Measurements from ENCODE around the gene CTSA. TPM values are rescaled to one million over a fixed set of nuclear protein-coding genes. Genes with fewer than 3 reads are reported as not detected.
A peak's percentile ranks its signal among the peaks of the same experiment; 100 is the strongest.

Gene CTSA
- total and polyA plus RNA-seq, 2 of the 4 experiments (the other 2 are of a cell fraction) = 19.0 to 312 TPM

DNA sequence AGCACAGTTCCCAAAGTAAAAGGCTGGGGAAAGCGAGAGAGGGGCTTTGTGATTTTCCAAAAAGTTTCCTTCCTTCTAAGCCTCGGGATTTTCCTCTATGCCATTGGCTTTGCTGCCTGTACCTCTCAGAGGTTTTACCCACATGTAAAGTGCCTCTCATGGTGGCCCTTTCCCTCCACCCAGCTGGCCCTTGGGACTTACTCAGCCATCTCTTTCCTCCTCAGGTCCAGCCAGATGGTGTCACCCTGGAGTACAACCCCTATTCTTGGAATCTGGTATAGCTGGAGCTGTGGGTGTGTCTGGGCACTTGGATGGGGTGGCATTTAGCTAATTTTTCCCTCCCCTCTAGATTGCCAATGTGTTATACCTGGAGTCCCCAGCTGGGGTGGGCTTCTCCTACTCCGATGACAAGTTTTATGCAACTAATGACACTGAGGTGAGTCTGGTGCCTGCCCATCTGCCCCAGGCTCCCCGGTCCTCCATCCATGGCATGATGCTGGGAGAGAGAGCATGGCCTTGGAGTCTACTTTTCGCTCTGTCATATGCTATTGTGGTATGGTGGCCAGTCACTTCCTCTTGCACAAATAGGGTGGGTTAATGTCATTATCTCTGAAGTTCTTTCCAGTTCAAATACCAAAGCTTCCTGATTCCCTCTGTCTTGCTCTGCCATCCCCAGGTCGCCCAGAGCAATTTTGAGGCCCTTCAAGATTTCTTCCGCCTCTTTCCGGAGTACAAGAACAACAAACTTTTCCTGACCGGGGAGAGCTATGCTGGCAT lies 1.1 kb downstream of the CTSA start (continued):
- TF ChIP-seq, protein P1, sequence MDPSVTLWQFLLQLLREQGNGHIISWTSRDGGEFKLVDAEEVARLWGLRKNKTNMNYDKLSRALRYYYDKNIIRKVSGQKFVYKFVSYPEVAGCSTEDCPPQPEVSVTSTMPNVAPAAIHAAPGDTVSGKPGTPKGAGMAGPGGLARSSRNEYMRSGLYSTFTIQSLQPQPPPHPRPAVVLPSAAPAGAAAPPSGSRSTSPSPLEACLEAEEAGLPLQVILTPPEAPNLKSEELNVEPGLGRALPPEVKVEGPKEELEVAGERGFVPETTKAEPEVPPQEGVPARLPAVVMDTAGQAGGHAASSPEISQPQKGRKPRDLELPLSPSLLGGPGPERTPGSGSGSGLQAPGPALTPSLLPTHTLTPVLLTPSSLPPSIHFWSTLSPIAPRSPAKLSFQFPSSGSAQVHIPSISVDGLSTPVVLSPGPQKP (IDR thresholded peaks at IDR 0.05; ENCODE audit: borderline replicate concordance, low read depth, low read length) = no peak

DNA sequence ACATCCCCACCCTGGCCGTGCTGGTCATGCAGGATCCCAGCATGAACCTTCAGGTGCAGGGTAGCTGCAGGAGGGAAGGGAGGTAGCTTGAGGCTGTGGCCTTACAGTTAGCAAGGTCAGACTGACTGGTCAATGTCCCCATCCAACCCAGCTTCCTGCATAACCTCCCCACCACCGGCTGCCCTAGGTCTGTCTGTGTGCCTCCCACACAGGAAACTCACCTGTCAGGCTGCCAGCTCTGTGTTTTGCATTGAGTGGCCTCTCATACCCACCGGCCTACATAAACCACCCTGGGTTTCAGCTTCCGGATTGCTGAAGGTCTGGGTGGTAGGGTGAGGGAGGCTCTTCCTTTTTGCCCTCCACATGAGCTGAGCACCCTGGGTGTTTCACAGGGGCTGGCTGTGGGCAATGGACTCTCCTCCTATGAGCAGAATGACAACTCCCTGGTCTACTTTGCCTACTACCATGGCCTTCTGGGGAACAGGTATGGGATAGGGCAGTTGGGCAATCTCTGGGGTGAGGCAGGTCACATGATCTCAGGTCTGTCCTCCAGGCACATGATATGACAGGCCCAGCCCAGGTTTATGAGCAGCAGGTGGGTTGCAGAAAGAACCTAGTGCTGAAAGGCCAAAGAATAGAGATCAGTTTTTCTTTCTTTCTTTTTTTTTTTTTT lies 1.8 kb downstream of the CTSA start:
- H3K79me1 ChIP-seq (ENCODE audit: low read depth in 1 of 2, low read length in 2 of 2) = peaks cover 14 to 54% of the 10 kb centered on the region in 2 experiments
- no peak overlapping the region for H2BK20ac ChIP-seq (ENCODE audit: low read depth, low read length)
- in situ Hi-C loops (cut with MboI; ENCODE audit: low sequenced_read_pairs) = no loop called here
- intact Hi-C loops (cut with micrococcal nuclease) = loop anchor here (5.0 kb wide), 1 partner anchor 79 kb away; the partner anchor contains the start of gene ZNF335
- H2AK5ac ChIP-seq (ENCODE audit: low read depth, low read length) = no peak overlapping the region
- H3K9ac ChIP-seq (ENCODE audit: low read depth, low read length) = no peak overlapping the region
- H3K23ac ChIP-seq (ENCODE audit: low read depth, low read length) = no peak overlapping the region
- peaks cover 41% of the 10 kb centered on the region for H3K36me3 ChIP-seq (ENCODE audit: control insufficient read depth, insufficient read depth, low read length)
- no TSS peak for BruUV-seq (replicated peaks)
- no peak overlapping the region for H4K91ac ChIP-seq (ENCODE audit: insufficient read depth, low read depth, low read length)
- H2AFZ ChIP-seq (replicated peaks; ENCODE audit: low read length, poor library complexity) = no peak overlapping the region
- 0 out of 2 replicates have a peak, but pooled peaks cover 8% of the 10 kb centered on the region for H4K20me1 ChIP-seq (ENCODE audit: insufficient read depth, low read length)
- POLR2A ChIA-PET (ENCODE audit: unreplicated experiment) = interaction anchor here (0.9 kb wide), 1 partner anchor 12 kb away, joined by 3 read pairs; the partner anchor contains the start of gene ZSWIM1
- CTCF ChIA-PET = interaction anchor here (0.7 to 1.6 kb wide), 4 partner anchors 13 to 121 kb away, joined by 3 to 6 read pairs (median 4); no protein-coding TSS in a partner anchor
- no peak overlapping the region for H2BK5ac ChIP-seq (ENCODE audit: low read depth, low read length, poor library complexity, severe bottlenecking)
- no peaks in the 10 kb centered on the region for H3K27me3 ChIP-seq (ENCODE audit: control insufficient read depth, insufficient read depth, low read length)
- no peak overlapping the region for H3K56ac ChIP-seq (ENCODE audit: extremely low read depth, insufficient read depth, low read length)
- WGBS, 2 experiments (ENCODE audit: extremely low coverage in 2 of 2, insufficient read length in 1 of 2) = no CpG with 5 or more reads among the region's 4 CpGs
- H3K4ac ChIP-seq (ENCODE audit: low read depth, low read length) = no peak overlapping the region
- H2BK120ac ChIP-seq (ENCODE audit: low read depth, low read length) = no peak overlapping the region
- ATAC-seq (ENCODE audit: low read depth) (no peak), DNase-seq (no peak)
- 0 out of 2 replicates have a peak, but pooled peaks cover 2% of the 10 kb centered on the region for H3K9me1 ChIP-seq (ENCODE audit: insufficient read depth, low read length)
- H3K27ac ChIP-seq (ENCODE audit: insufficient read depth, low read length) = no peak overlapping the region
- no peak overlapping the region for H4K8ac ChIP-seq (ENCODE audit: low read depth in 2 of 2, low read length in 2 of 2)
- H3K9me3 ChIP-seq (ENCODE audit: control insufficient read depth, insufficient read depth, low read length) = no peaks in the 10 kb centered on the region
- H2BK15ac ChIP-seq (ENCODE audit: low read depth, low read length) = no peak overlapping the region
- dilution Hi-C loops (cut with HindIII; ENCODE audit: low sequenced_read_pairs, unreplicated experiment) = no loop called here
- no peak overlapping the region for H3K4me2 ChIP-seq (ENCODE audit: low read depth, low read length)
- H3K18ac ChIP-seq (ENCODE audit: low read depth, low read length) = no peak overlapping the region
- H3K4me1 ChIP-seq (ENCODE audit: control insufficient read depth, insufficient read depth, low read length) = peaks cover 3% of the 10 kb centered on the region; the same call in 1 of the 2 replicates
- no peak overlapping the region for H3K4me3 ChIP-seq (ENCODE audit: insufficient read depth, low read depth, low read length)
- H3K14ac ChIP-seq (replicated peaks; ENCODE audit: low read depth, low read length) = no peak overlapping the region
- no peak overlapping the region for H4K5ac ChIP-seq (ENCODE audit: low read depth, low read length)
- H2AK9ac ChIP-seq (replicated peaks; ENCODE audit: low read depth, low read length, poor library complexity) = peak overlapping the region; percentile 52
- TF ChIP-seq, protein P2, sequence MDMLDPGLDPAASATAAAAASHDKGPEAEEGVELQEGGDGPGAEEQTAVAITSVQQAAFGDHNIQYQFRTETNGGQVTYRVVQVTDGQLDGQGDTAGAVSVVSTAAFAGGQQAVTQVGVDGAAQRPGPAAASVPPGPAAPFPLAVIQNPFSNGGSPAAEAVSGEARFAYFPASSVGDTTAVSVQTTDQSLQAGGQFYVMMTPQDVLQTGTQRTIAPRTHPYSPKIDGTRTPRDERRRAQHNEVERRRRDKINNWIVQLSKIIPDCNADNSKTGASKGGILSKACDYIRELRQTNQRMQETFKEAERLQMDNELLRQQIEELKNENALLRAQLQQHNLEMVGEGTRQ (IDR thresholded peaks at IDR 0.05; ENCODE audit: low read depth, low read length) = no peak
- TF ChIP-seq MAFK (IDR thresholded peaks at IDR 0.05; ENCODE audit: low read depth, low read length) (no peak), RCOR1 (IDR thresholded peaks at IDR 0.05; ENCODE audit: insufficient replicate concordance, low read length) (no peak), CEBPB (IDR thresholded peaks at IDR 0.05; ENCODE audit: low read depth, low read length) (no peak), FOS (IDR thresholded peaks at IDR 0.05; ENCODE audit: low read depth, low read length) (no peak), POLR2A (IDR thresholded peaks at IDR 0.05; ENCODE audit: low read depth, low read length) (no peak), CHD1 (IDR thresholded peaks at IDR 0.05; ENCODE audit: low read depth, low read length) (no peak), NFE2L2 (IDR thresholded peaks at IDR 0.05; ENCODE audit: low read depth, low read length) (no peak), SMC3 (IDR thresholded peaks at IDR 0.05; ENCODE audit: low read depth, low read length) (no peak), MXI1 (IDR thresholded peaks at IDR 0.05; ENCODE audit: borderline replicate concordance, low read depth, low read length) (no peak), BHLHE40 (IDR thresholded peaks at IDR 0.05; ENCODE audit: low read depth, low read length) (no peak), MAZ (IDR thresholded peaks at IDR 0.05; ENCODE audit: borderline replicate concordance, low read depth, low read length) (no peak)
